Measurements from ENCODE around the gene GRID2. TPM values are rescaled to one million over a fixed set of nuclear protein-coding genes. Genes with fewer than 3 reads are reported as not detected.

GRID2 gene
- total and polyA plus RNA-seq, 10 of the 15 experiments (the other 5 are each of a cell fraction or from before 2014, with no cell fraction given), result not detected

GRCh38 chr4:93540562-93540961, 1236.8 kb downstream of the GRID2 start:
- in situ Hi-C loops (cut with MboI), result no loop called here
- POLR2A ChIA-PET, result no interaction called here

DNA sequence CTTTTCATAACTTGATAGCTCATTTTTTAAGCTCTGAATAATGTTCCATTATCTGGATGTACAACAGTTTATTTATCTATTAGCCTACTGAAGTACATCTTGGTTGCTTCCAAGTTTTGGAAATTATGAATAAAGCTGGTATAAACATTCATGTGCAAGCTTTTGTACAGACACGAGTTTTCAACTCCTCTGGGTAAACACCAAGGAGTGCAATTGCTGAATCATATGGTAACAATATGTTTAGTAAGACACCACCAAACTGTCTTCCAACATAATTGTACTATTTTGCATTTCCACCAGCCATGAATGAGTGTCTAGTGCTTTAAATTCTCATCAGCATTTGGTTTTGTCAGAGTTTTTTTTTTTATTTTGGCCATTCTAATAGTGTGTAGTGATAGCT, 1258.1 kb downstream of the GRID2 start:
- H3K9ac ChIP-seq (ENCODE audit: control insufficient read depth, insufficient read depth, low read length), result no peak overlapping the region
- no peak overlapping the region for H3K27ac ChIP-seq (ENCODE audit: control insufficient read depth, insufficient read depth)
- no peaks in the 10 kb centered on the region for H3K9me3 ChIP-seq (replicated peaks; ENCODE audit: control insufficient read depth, insufficient read depth, low read length)
- no peak overlapping the region for H3K4me3 ChIP-seq
- POLR2A ChIA-PET, result no interaction called here
- FAIRE-seq, result no peak
- no TSS peak for BruUV-seq (replicated peaks)
- no peaks in the 10 kb centered on the region for H4K20me1 ChIP-seq (ENCODE audit: control insufficient read depth, insufficient read depth)
- H3K27me3 ChIP-seq (replicated peaks in 1 of 2; ENCODE audit: control insufficient read depth in 2 of 2, insufficient read depth in 2 of 2, low read length in 1 of 2), result no peaks in the 10 kb centered on the region
- in situ Hi-C loops (cut with MboI) (no loop called here), intact Hi-C loops (cut with micrococcal nuclease; ENCODE audit: unreplicated experiment) (loop anchor here (10.0 kb wide), 1 partner anchor 203 kb away; no protein-coding TSS in a partner anchor)
- no peak for DNase-seq (ENCODE audit: low read depth, low spot score)
- H3K79me2 ChIP-seq (ENCODE audit: control insufficient read depth, insufficient read depth, low read length), result no peaks in the 10 kb centered on the region
- H3K4me1 ChIP-seq (ENCODE audit: control insufficient read depth, insufficient read depth, low read length), result no peaks in the 10 kb centered on the region
- RAD21 ChIA-PET (ENCODE audit: unreplicated experiment), result no interaction called here
- ATAC-seq, result no peak
- TF ChIP-seq KAT2A (conservative IDR thresholded peaks at IDR 0.05; ENCODE audit: control insufficient read depth, low read depth, low read length) (no peak), WRNIP1 (IDR thresholded peaks at IDR 0.05; ENCODE audit: borderline replicate concordance, low read depth, low read length) (no peak), EED (IDR thresholded peaks at IDR 0.05; ENCODE audit: low read depth) (no peak)
- 0% methylated on average over 1 of the region's 1 CpG for WGBS (ENCODE audit: insufficient coverage, insufficient replicate concordance, low lambda C conversion rate, missing lambda C conversion rate)
- H2AFZ ChIP-seq (ENCODE audit: control insufficient read depth, low read depth, low read length), result no peak overlapping the region
- CTCF ChIA-PET, result no interaction called here
- H3K36me3 ChIP-seq (ENCODE audit: control insufficient read depth in 2 of 2, insufficient read depth in 2 of 2, low read length in 1 of 2), result no peaks in the 10 kb centered on the region
- no peak overlapping the region for H3K4me2 ChIP-seq (ENCODE audit: control insufficient read depth, insufficient read depth)
- SMC1A ChIA-PET (ENCODE audit: uncharacterized antibody, unreplicated experiment), result interaction anchor here (1.1 kb wide), 1 partner anchor 8 kb away, joined by 3 read pairs; no protein-coding TSS in a partner anchor

More at GRCh38 chr4:93540562-93540961, 1236.8 kb downstream of the GRID2 start:
- BruUV-seq (replicated peaks), result no TSS peak
- H3K27ac ChIP-seq (ENCODE audit: control insufficient read depth, insufficient read depth), result no peak overlapping the region
- H3K9me3 ChIP-seq (replicated peaks; ENCODE audit: control insufficient read depth, insufficient read depth, low read length), result no peaks in the 10 kb centered on the region
- ATAC-seq (no peak), DNase-seq (ENCODE audit: low read depth, low spot score) (no peak), FAIRE-seq (no peak)
- H3K9ac ChIP-seq (ENCODE audit: control insufficient read depth, insufficient read depth, low read length), result no peak overlapping the region
- ChIA-PET SMC1A (ENCODE audit: uncharacterized antibody, unreplicated experiment) (no interaction called here), RAD21 (ENCODE audit: unreplicated experiment) (no interaction called here), CTCF (no interaction called here)
- no peaks in the 10 kb centered on the region for H3K27me3 ChIP-seq (replicated peaks in 1 of 2; ENCODE audit: control insufficient read depth in 2 of 2, insufficient read depth in 2 of 2, low read length in 1 of 2)
- intact Hi-C loops (cut with micrococcal nuclease; ENCODE audit: unreplicated experiment), result no loop called here
- H3K4me2 ChIP-seq (ENCODE audit: control insufficient read depth, insufficient read depth), result no peak overlapping the region
- H3K79me2 ChIP-seq (ENCODE audit: control insufficient read depth, insufficient read depth, low read length), result no peaks in the 10 kb centered on the region
- H3K4me3 ChIP-seq, result no peak overlapping the region
- H3K4me1 ChIP-seq (ENCODE audit: control insufficient read depth, insufficient read depth, low read length), result no peaks in the 10 kb centered on the region
- no peak overlapping the region for H2AFZ ChIP-seq (ENCODE audit: control insufficient read depth, low read depth, low read length)
- no peaks in the 10 kb centered on the region for H4K20me1 ChIP-seq (ENCODE audit: control insufficient read depth, insufficient read depth)
- no peak for TF ChIP-seq ATF3 (IDR thresholded peaks at IDR 0.05; ENCODE audit: borderline replicate concordance, extremely low read depth, low read depth, low read length)
- TF ChIP-seq CBX3 (IDR thresholded peaks at IDR 0.05; ENCODE audit: borderline replicate concordance, low read depth), result no peak
- no peaks in the 10 kb centered on the region for H3K36me3 ChIP-seq (ENCODE audit: control insufficient read depth in 2 of 2, insufficient read depth in 2 of 2, low read length in 1 of 2)

All from GM12878 (cell line).